ENCODE results near the gene SNAP23.

The SNAP23 gene

DNA sequence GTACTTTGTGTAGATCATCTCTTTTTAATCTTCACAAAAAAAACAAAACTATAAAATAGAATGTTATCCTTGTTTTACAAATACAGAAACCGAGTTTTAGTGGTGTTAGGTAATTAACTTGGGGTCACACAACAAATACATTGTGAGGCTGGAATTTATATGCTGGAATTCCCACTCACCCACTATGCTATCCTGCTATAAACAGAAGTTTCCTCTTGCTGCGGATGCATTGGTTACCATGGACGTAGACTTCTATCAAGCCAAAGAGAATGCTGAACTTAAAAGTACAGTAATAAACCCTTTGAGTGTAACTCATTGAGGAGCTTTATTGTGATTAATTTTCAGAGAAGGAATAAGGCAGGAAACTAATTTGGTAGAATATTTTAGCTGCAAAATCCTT is 9.2 kb downstream of the SNAP23 start:
- TF ChIP-seq, protein P1, sequence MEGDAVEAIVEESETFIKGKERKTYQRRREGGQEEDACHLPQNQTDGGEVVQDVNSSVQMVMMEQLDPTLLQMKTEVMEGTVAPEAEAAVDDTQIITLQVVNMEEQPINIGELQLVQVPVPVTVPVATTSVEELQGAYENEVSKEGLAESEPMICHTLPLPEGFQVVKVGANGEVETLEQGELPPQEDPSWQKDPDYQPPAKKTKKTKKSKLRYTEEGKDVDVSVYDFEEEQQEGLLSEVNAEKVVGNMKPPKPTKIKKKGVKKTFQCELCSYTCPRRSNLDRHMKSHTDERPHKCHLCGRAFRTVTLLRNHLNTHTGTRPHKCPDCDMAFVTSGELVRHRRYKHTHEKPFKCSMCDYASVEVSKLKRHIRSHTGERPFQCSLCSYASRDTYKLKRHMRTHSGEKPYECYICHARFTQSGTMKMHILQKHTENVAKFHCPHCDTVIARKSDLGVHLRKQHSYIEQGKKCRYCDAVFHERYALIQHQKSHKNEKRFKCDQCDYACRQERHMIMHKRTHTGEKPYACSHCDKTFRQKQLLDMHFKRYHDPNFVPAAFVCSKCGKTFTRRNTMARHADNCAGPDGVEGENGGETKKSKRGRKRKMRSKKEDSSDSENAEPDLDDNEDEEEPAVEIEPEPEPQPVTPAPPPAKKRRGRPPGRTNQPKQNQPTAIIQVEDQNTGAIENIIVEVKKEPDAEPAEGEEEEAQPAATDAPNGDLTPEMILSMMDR (IDR thresholded peaks at IDR 0.05; ENCODE audit: low read depth, low read length, missing control alignments): no peak
- DNase-seq (ENCODE audit: low read depth): no peak
- in situ Hi-C loops (cut with HindIII; ENCODE audit: low sequenced_read_pairs): no loop called here
- H3K4me3 ChIP-seq (ENCODE audit: low read depth, low read length): no peak overlapping the region

DNA sequence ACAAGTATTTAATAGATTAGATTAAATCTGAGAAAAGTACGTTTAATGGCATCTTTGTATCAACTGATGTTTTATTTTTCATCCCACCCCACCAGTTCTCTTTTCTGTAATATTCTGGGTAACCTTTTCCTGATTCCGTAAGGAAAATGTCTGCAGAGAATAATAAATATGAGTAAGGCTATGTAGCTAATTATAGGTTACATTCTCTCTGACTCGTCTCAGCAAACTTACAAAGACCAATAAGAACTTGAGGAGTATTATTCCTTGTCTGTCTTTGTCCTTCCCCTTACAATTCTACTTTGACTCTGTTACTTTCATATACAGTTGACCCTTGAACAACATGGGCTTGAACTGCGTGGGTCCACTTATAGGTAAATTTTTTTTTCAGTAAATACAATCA is 12.1 kb downstream of the SNAP23 start:
- in situ Hi-C loops (cut with HindIII; ENCODE audit: low sequenced_read_pairs): no loop called here

DNA sequence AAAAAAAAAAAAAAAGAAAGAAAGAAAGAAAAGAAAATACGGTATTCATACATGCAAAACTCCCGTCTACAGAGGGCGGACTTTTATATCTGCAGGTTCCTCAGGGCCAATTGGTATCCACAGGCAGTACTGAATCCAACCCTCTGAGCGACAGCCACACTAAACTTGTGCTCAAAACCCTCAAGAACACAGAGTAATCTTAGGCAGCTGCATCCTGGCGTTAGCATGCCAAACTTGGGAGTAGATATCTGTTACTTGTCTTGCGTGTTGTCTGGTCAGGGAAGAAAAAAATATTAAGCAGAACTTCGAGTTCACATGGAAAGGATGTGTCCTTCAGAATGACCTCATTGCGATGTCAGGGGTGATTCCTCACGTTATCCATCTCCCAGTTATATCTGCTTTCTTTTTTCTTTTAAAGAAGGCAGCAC is 12.8 kb downstream of the SNAP23 start:
- in situ Hi-C loops (cut with HindIII; ENCODE audit: low sequenced_read_pairs): no loop called here
- H3K4me3 ChIP-seq (ENCODE audit: low read depth, low read length): no peak overlapping the region
- TF ChIP-seq, protein P1 (IDR thresholded peaks at IDR 0.05; ENCODE audit: low read depth, low read length, missing control alignments): no peak
- DNase-seq (ENCODE audit: low read depth): no peak

More for the DNA sequence above, 12.1 kb downstream of the SNAP23 start:
- no peak for DNase-seq (ENCODE audit: low read depth)
- TF ChIP-seq, protein P1 (IDR thresholded peaks at IDR 0.05; ENCODE audit: low read depth, low read length, missing control alignments): no peak
- no peak overlapping the region for H3K4me3 ChIP-seq (ENCODE audit: low read depth, low read length)

DNA sequence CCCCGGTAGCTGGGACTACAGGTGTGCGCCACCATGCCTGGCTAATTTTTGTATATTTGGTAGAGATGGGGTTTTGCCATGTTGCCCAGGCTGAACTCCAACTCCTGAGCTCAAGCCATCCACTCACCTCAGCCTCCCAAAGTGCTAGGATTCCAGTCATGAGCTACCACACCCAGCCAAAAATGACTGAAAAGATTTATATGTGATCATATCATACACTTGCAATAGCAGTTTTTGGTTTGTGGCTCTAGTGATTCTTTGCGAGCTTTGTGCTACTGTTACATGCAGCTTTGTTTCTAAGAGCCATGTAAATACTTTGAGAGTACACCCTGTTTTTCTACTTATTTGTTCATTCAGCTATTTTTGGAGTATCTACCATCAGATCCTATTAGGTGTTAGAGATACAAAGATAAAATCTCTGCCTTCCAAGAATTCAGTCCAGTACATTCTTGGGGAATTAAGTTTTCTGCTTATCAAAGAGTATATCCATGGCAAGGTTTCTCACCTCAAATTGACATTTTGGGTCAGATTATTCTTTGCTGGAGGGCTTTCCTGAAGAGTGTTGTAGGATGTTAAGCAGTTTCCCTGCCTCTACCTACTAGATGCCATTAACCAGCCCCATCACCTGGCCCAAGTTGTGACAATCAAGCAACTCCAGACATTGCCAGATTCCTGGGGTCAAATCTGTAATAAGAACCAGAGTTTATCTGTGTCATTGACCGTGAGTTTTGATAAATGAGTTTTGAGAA is 15.0 kb downstream of the SNAP23 start:
- no peak overlapping the region for H3K4me3 ChIP-seq (ENCODE audit: low read depth, low read length)

DNA sequence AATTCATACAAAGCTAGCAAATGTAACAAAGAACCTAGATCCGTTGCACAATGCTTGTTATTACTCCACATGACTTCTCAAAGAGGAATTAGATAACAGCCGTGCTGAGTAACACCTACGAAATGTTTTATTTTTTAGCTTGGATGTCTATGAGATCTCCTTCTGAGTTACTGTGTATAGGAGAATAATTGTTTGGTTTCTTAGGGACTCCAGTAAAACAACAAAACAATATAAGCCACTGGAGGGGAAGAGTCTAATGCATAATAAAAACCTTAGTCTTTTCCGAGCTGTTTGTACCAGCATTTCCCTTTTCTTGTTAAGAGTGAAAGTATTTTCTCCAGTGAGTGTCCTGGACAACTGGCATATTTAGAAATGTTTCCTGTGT is 15.6 kb downstream of the SNAP23 start:
- no peak for DNase-seq (ENCODE audit: low read depth)
- TF ChIP-seq, protein P1 (IDR thresholded peaks at IDR 0.05; ENCODE audit: low read depth, low read length, missing control alignments): no peak
- no peak overlapping the region for H3K4me3 ChIP-seq (ENCODE audit: low read depth, low read length)
- in situ Hi-C loops (cut with HindIII; ENCODE audit: low sequenced_read_pairs): no loop called here

More for the DNA sequence above, 15.0 kb downstream of the SNAP23 start:
- DNase-seq (ENCODE audit: low read depth): no peak
- TF ChIP-seq, protein P1 (IDR thresholded peaks at IDR 0.05; ENCODE audit: low read depth, low read length, missing control alignments): no peak
- in situ Hi-C loops (cut with HindIII; ENCODE audit: low sequenced_read_pairs): no loop called here

DNA sequence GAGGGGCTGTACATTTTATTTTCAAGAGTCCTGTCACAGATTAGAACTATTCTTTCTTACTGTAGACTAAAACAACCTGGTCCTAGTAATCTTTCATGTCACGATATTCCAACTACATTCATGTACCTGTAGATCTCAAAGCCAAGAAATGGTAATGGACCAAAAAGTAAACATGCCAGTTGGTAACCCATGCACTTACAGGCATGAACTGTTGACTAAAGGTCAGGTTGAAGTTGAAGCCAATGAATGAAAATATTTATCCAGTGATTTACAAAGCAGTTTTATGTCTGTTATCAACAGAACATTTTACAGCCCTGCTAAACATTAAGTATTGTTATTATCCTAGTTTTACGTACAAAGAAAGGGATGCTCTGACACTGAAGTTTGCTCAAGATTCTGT is 27.9 kb downstream of the SNAP23 start:
- H3K4me3 ChIP-seq (ENCODE audit: low read depth, low read length): no peak overlapping the region
- TF ChIP-seq, protein P1 (IDR thresholded peaks at IDR 0.05; ENCODE audit: low read depth, low read length, missing control alignments): no peak
- in situ Hi-C loops (cut with HindIII; ENCODE audit: low sequenced_read_pairs): no loop called here
- no peak for DNase-seq (ENCODE audit: low read depth)

All from astrocyte of the cerebellum (primary cell).